ENCODE results near the gene COG7. TPM values are rescaled to one million over a fixed set of nuclear protein-coding genes. Genes with fewer than 3 reads are reported as not detected.
"Not testable (repeated sequence)": the region's sequence is repeated elsewhere in the genome, so short reads cannot be mapped to it uniquely, and the experiment has no call there.

COG7 gene
- total and polyA plus RNA-seq, 7 donors: 6.7 to 14.7 (median 9.4) TPM

DNA sequence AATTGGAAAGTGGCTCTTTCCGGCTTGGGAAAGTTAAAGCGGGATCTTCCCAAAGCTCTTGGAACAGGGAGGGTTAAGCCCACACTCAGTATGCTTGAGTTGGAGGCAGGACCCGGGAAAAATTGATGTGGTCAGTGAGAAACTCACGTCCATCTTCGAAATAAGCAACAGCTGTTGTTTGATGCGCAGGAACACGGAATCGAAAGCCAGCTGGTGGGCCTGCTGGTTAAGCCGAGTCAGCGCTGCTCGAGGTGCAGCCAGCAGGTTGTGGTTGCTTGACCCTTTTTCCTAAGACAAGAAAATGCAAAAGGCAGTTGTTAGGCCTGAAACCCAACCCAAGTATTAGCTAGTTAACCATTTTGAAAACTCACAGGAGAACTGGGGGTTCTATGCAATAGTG, 49.4 kb downstream of the COG7 start:
- no peak for DNase-seq
- Histone ChIP-seq H3K9me3 (no peaks in the 10 kb centered on the region), H3K27me3 (ENCODE audit: insufficient read depth in 3 of 3, low read length in 2 of 3) (no peaks in the 10 kb centered on the region), H3K4me3 (no peak overlapping the region), H3K27ac (no peak overlapping the region), H3K36me3 (ENCODE audit: insufficient read depth in 1 of 2, low read depth in 1 of 2) (peaks cover 7 to 71% of the 10 kb centered on the region in 2 donors), H3K4me1 (peaks cover 12% of the 10 kb centered on the region)
- no peak for TF ChIP-seq CTCF (IDR thresholded peaks at IDR 0.05)
- WGBS, 3 donors: 51 to 77% (median 61%) methylated on average over 11 of the region's 11 CpGs
- intact Hi-C loops (cut with DNase I): no loop called here
- ATAC-seq: no peak

DNA sequence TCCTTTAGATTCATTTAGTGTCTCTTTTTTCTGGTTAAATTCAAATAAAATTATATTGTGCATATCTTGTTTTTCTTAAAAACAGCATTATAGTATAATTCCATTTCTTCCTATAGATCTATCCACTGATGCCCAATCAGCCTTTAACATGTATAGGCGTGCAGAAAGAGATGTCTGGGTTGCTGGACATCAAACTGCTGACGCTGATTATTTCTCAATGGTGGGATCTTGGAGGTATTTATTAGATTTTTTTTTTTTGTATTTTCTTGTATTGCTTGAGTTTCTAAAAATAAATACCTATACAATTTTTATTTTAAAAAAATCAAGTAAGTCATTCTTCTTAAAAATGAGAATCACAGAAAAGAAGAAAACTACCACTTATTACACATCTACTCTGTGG, 50.9 kb downstream of the COG7 start:
- TF ChIP-seq CTCF (IDR thresholded peaks at IDR 0.05): no peak
- ATAC-seq (no peak), DNase-seq (no peak)
- H3K36me3 ChIP-seq (ENCODE audit: insufficient read depth in 1 of 2, low read depth in 1 of 2): peaks cover 5 to 75% of the 10 kb centered on the region in 2 donors
- intact Hi-C loops (cut with DNase I): no loop called here
- no peaks in the 10 kb centered on the region for H3K9me3 ChIP-seq
- WGBS, 3 donors: 93 to 100% (median 97%) methylated on average over 2 of the region's 2 CpGs
- H3K4me3 ChIP-seq: no peak overlapping the region
- H3K4me1 ChIP-seq: peaks cover 22% of the 10 kb centered on the region
- H3K27ac ChIP-seq: no peak overlapping the region
- no peaks in the 10 kb centered on the region for H3K27me3 ChIP-seq (ENCODE audit: insufficient read depth in 3 of 3, low read length in 2 of 3)

DNA sequence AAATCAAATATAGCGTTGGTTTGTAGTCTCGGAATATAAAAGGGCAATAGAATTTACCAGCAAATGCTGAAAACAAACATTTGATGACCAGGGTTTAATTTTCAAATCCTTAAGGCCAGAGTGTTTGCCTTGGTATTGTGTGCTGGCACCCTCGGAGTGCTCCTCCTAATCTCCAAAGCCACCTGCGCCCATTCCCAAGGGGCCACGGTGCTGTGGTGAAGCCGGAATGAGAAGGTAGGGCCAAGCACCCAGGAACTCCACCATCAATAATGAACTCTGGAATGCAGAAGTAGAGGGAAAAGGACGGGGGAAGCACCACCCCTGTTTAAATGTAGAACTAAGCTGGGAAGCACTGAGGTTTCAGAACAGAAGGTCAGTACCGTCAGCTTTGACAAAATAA, 51.9 kb downstream of the COG7 start:
- Histone ChIP-seq H3K4me3 (no peak overlapping the region), H3K9me3 (no peaks in the 10 kb centered on the region), H3K27me3 (ENCODE audit: insufficient read depth in 3 of 3, low read length in 2 of 3) (no peaks in the 10 kb centered on the region), H3K4me1 (peaks cover 22% of the 10 kb centered on the region), H3K36me3 (ENCODE audit: insufficient read depth in 1 of 2, low read depth in 1 of 2) (peaks cover 4 to 75% of the 10 kb centered on the region in 2 donors), H3K27ac (no peak overlapping the region)
- intact Hi-C loops (cut with DNase I): no loop called here
- DNase-seq (no peak), ATAC-seq (no peak)
- WGBS, 3 donors: 87 to 92% (median 88%) methylated on average over 8 of the region's 8 CpGs
- TF ChIP-seq CTCF (IDR thresholded peaks at IDR 0.05): no peak

DNA sequence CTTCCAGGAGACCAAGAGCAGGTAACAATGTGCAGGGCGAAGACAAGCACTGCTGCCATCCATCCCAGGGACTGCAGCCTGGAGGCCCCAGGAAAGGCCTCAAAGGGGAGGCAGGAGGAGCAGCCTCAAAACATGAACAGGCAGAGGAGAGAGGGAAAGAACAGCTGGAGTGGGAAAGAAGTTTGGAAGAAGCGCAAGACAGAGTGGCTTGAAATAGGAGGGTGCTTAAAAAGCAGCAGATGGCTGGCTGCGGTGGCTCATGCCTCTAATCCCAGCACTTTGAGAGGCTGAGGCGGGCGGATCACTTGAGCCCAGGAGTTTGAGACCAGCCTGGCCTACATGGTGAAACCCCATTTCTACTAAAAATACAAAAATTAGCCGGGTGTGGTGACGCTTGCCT, 52.5 kb downstream of the COG7 start:
- H3K4me3 ChIP-seq; DNase-seq; H3K27me3 ChIP-seq (ENCODE audit: insufficient read depth in 3 of 3, low read length in 2 of 3); H3K9me3 ChIP-seq; ATAC-seq; intact Hi-C loops (cut with DNase I): not testable (repeated sequence)
- peaks cover 23% of the 10 kb centered on the region for H3K4me1 ChIP-seq
- peaks cover 0 to 68% of the 10 kb centered on the region in 2 donors for H3K36me3 ChIP-seq (ENCODE audit: insufficient read depth in 1 of 2, low read depth in 1 of 2)
- WGBS, 3 donors: 53 to 82% (median 60%) methylated on average over 6 to 7 of the region's 7 CpGs
- H3K27ac ChIP-seq: peak overlapping the region; percentile 41

DNA sequence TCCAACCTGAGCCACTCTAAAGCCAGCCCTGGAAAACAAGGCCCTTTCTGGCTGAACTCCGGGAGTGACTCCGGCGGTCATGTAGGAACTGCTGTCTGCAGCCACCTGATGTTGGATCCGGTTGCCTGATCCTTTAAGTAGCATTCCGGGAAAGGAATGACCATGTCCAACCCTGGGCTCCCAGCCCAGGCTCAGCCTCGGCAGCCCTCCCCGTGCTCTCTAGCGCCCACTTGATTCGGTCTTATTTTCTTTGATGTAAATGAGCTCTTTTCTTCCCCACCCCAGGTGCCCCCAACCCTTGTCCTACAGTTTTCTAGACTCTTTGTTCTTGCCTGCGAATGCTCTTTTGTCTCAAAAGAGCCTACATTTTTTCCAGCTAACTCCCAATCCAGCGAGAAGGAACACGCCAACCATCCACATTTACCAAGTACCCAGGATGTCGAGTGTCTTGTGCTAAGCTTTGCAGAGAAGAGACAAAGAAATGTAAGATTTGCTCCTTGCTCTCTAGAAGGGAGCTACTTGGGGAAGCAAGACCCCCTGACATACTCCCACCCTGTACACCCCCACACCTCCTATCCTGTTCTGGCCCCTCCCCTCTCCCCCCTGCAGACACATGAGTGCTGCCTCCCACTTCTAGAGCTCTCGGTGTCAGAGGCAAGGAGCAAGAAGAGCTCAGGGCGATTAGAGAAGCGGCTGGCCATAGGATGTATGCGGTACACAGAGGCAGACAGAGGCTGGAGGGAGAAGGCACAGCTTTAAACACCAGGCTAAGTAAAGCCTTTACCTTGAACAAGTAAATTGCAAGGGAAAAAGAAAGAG, 53.8 kb downstream of the COG7 start:
- peak overlapping the region; percentile 82 for H3K27ac ChIP-seq
- peaks cover 29% of the 10 kb centered on the region for H3K4me1 ChIP-seq
- H3K36me3 ChIP-seq (ENCODE audit: insufficient read depth in 1 of 2, low read depth in 1 of 2): peaks cover 0 to 56% of the 10 kb centered on the region in 2 donors
- no peak overlapping the region for H3K4me3 ChIP-seq
- WGBS, 3 donors: 45 to 59% (median 52%) methylated on average over 17 of the region's 17 CpGs
- TF ChIP-seq CTCF (IDR thresholded peaks at IDR 0.05): peak; percentile 23
- ATAC-seq: peak; percentile 89 to 94 (median 92)
- H3K9me3 ChIP-seq: no peaks in the 10 kb centered on the region
- DNase-seq: peak; percentile 54 to 77
- H3K27me3 ChIP-seq (ENCODE audit: insufficient read depth in 3 of 3, low read length in 2 of 3): no peaks in the 10 kb centered on the region
- intact Hi-C loops (cut with DNase I): no loop called here

All from psoas muscle (tissue), 8 donors.